Endothelial cell of umbilical vein (primary cell): Measurements from ENCODE around the gene THSD4. TPM values are rescaled to one million over a fixed set of nuclear protein-coding genes. Genes with fewer than 3 reads are reported as not detected.

Experiments used
- BruUV-seq: library from RNA; stranded (reverse); fragments of 400-500 nt; replicated peaks from 2 replicates; lab custom pipeline; 2021; lab: Mats Ljungman, UMichigan
- CTCF ChIA-PET: fragments of 300-600, 350-600 bp; sonication (Branson Sonifier 250); formaldehyde crosslinking; loops from one replicate; lab custom pipeline; 2021; ENCODE audit warnings: antibody characterized with exemption, inconsistent platforms; lab: Charles Lee
- POLR2A ChIA-PET: fragments of 300-600, 350-600 bp; sonication (Branson Sonifier 250); formaldehyde crosslinking; loops from one replicate; lab custom pipeline; 2021; ENCODE audit warnings: antibody characterized with exemption, inconsistent platforms; lab: Charles Lee
- DNase-seq: peaks from one replicate; pipeline ENCODE4 v3.0.0-alpha.2; 2011; ENCODE audit warnings: low read depth, low spot score
- FAIRE-seq: peaks from 2 replicates; lab custom pipeline; 2011; peaks lifted over from hg19 to GRCh38; lab: Jason Lieb, UNC
- H2AFZ ChIP-seq: 2 replicates; pipeline ENCODE4 v1.6.0; 2012; ENCODE audit warnings: low read depth, low read length, control low read depth, inconsistent platforms
- H3K27ac ChIP-seq: 2 replicates; pipeline ENCODE4 v1.5.1; 2011; ENCODE audit warnings: low read depth, mild to moderate bottlenecking, control low read depth, low read length, moderate library complexity; ENCODE audit not compliant: insufficient read depth
- H3K27me3 ChIP-seq, 2 experiments: 2 replicates each; pipeline versions ENCODE4 v1.6.0 to v1.6.1; 2011; ENCODE audit warnings: low read length in 2 of 2, mixed read lengths in 1 of 2; ENCODE audit not compliant: control insufficient read depth in 2 of 2, insufficient read depth in 2 of 2
- H3K36me3 ChIP-seq, 2 experiments: 2 replicates in 1 of 2; 3 replicates in 1 of 2; pipeline ENCODE4 v1.5.1; 2011; ENCODE audit warnings: low read length in 2 of 2, mild to moderate bottlenecking in 1 of 2, moderate library complexity in 1 of 2; ENCODE audit not compliant: control insufficient read depth in 2 of 2, insufficient read depth in 2 of 2; ENCODE audit errors: extremely low read depth in 1 of 2
- H3K4me1 ChIP-seq: 3 replicates; pipeline ENCODE4 v1.5.1; 2011; ENCODE audit warnings: mild to moderate bottlenecking, low read length; ENCODE audit not compliant: control insufficient read depth, insufficient read depth; ENCODE audit errors: extremely low read depth
- H3K4me2 ChIP-seq: 2 replicates; pipeline ENCODE4 v1.6.1; 2011; ENCODE audit warnings: low read length, control low read depth, mixed read lengths; ENCODE audit not compliant: insufficient read depth
- H3K4me3 ChIP-seq, 3 experiments: fragments of 200-600 bp in 1 of 3; sonication (generic), shearing (Covaris generic) in 1 of 3; replicated peaks in 1 of 3; 2 replicates each; pipeline ENCODE4 v1.5.1; 2011 to 2016; ENCODE audit warnings: control low read depth in 3 of 3, low read length in 3 of 3, mild to moderate bottlenecking in 2 of 3, inconsistent platforms in 1 of 3, low read depth in 1 of 3, moderate library complexity in 1 of 3; ENCODE audit not compliant: insufficient read depth in 1 of 3
- H3K79me2 ChIP-seq: 2 replicates; pipeline ENCODE4 v1.6.0; 2012; ENCODE audit warnings: low read length, inconsistent platforms; ENCODE audit not compliant: control insufficient read depth, insufficient read depth
- H3K9ac ChIP-seq: replicated peaks from 2 replicates; pipeline ENCODE3; 2011; ENCODE audit warnings: low read length, control low read depth; ENCODE audit not compliant: insufficient read depth; ENCODE audit errors: extremely low read depth
- H3K9me1 ChIP-seq: replicated peaks from 3 replicates; pipeline ENCODE4 v1.6.0; 2011; ENCODE audit warnings: mild to moderate bottlenecking, low read length; ENCODE audit not compliant: control insufficient read depth, insufficient read depth; ENCODE audit errors: extremely low read depth
- H3K9me3 ChIP-seq: replicated peaks from 2 replicates; pipeline ENCODE4 v1.5.1; 2012; ENCODE audit warnings: low read length, inconsistent platforms; ENCODE audit not compliant: control insufficient read depth, insufficient read depth
- H4K20me1 ChIP-seq: replicated peaks from 2 replicates; pipeline ENCODE3; 2011; ENCODE audit warnings: mild to moderate bottlenecking, low read length; ENCODE audit not compliant: control insufficient read depth, insufficient read depth; ENCODE audit errors: extremely low read depth
- EZH2 ChIP-seq: IDR thresholded peaks from 2 replicates; pipeline ENCODE4 v1.6.1; 2012; ENCODE audit warnings: borderline replicate concordance, low read depth, mild to moderate bottlenecking, moderate library complexity, low read length, inconsistent platforms; ENCODE audit not compliant: severe bottlenecking
- FOS ChIP-seq: IDR thresholded peaks from 2 replicates; pipeline ENCODE4 v1.6.1; 2011; ENCODE audit warnings: mild to moderate bottlenecking, low read length, moderate library complexity, borderline replicate concordance; ENCODE audit not compliant: insufficient read depth
- GATA2 ChIP-seq: IDR thresholded peaks from 2 replicates; pipeline ENCODE4 v1.7.0; 2011; ENCODE audit warnings: low read depth, mild to moderate bottlenecking, moderate library complexity, mixed read lengths, low read length; ENCODE audit not compliant: insufficient read length, insufficient read depth
- JUN ChIP-seq: IDR thresholded peaks from 2 replicates; pipeline ENCODE4 v1.6.1; 2011; ENCODE audit warnings: borderline replicate concordance, low read depth; ENCODE audit not compliant: insufficient read length, insufficient read depth
- MYC ChIP-seq: IDR thresholded peaks from one replicate; pipeline ENCODE4 v1.6.1; 2011; ENCODE audit warnings: mild to moderate bottlenecking, low read depth, low read length
- POLR2A ChIP-seq: IDR thresholded peaks from 2 replicates; pipeline ENCODE4 v1.6.1; 2012; ENCODE audit warnings: low read depth, mild to moderate bottlenecking, control low read depth, low read length
- POLR2AphosphoS5 ChIP-seq: IDR thresholded peaks from 2 replicates; pipeline ENCODE4 v1.6.1; 2012; ENCODE audit warnings: low read depth, mild to moderate bottlenecking, control low read depth, low read length, moderate library complexity; ENCODE audit not compliant: insufficient read depth
- dilution Hi-C: fragments of 300-500 bp; cut with MboI; formaldehyde crosslinking; loops from one replicate; pipeline ENCODE4 v1.15.0; 2019; ENCODE audit warnings: low sequenced_read_pairs; ENCODE audit not compliant: extremely low pct_ligation_motif_present
- intact Hi-C: fragments of 100-400 bp; cut with micrococcal nuclease; formaldehyde crosslinking; loops from one replicate; pipeline ENCODE4 v1.10.0; 2022
- polyA plus RNA-seq, 4 experiments: library from polyadenylated mRNA; depleted of rRNA in 3 of 4; stranded (reverse) in 3 of 4; unstranded in 1 of 4; fragments of >200 nt; gene quantifications; 2 replicates each; pipeline versions ENCODE4 v1.2.1 to v1.2.3, GENCODE V29; 2011 to 2012; ENCODE audit warnings: missing spikeins in 1 of 4
- total RNA-seq: library from RNA; stranded (reverse); gene quantifications from 2 replicates; pipeline ENCODE4 v1.2.3, GENCODE V29; 2021
- TF ChIP-seq, protein P1 (sequence below): IDR thresholded peaks from 2 replicates; pipeline ENCODE4 v1.6.1; 2011; ENCODE audit not compliant: insufficient read depth, insufficient read length
- TF ChIP-seq, protein P2 (sequence below), 2 donors: IDR thresholded peaks; 1 replicate in 1 of 2; 2 replicates in 1 of 2; pipeline ENCODE4 v1.5.1; 2011; ENCODE audit warnings: low read length in 2 of 2, mild to moderate bottlenecking in 2 of 2, moderate library complexity in 2 of 2, control low read depth in 1 of 2, inconsistent platforms in 1 of 2, low read depth in 1 of 2; ENCODE audit not compliant: insufficient read depth in 1 of 2; ENCODE audit errors: extremely low read depth in 1 of 2

Gene THSD4
- total and polyA plus RNA-seq, 2 donors (not counting 3 experiments of a cell fraction or from before 2014, with no cell fraction given): 9.9 to 25.4 TPM

DNA sequence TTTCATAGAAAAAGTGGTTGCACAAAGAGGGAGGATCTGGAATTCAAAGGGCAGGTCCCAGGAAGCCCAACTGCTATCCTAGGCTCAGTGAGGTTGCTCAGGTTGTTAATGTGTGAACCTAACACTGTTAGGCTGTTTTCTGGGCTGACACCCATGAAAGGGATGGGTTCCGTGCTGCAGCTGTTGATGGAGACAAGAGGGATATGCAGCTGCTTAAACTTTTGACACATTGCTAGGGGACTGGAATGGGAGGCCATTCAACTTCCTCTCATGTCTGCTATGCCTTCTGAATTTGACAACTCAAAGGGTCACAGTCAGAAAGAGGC lies 497.1 kb downstream of the THSD4 start:
- ChIA-PET POLR2A (no interaction called here), CTCF (no interaction called here)
- H3K27ac ChIP-seq: no peak overlapping the region
- H3K9me3 ChIP-seq: no peaks in the 10 kb centered on the region
- H3K4me3 ChIP-seq: no peak overlapping the region
- no peaks in the 10 kb centered on the region for H3K4me1 ChIP-seq
- dilution Hi-C loops: no loop called here
- no peak overlapping the region for H2AFZ ChIP-seq
- no peak overlapping the region for H3K9ac ChIP-seq
- DNase-seq: no peak
- BruUV-seq: no TSS peak
- no peak overlapping the region for H3K4me2 ChIP-seq
- no peak for TF ChIP-seq POLR2AphosphoS5
- no peak for TF ChIP-seq POLR2A
- TF ChIP-seq JUN: no peak
- TF ChIP-seq MYC: no peak
- no peak for TF ChIP-seq GATA2
- TF ChIP-seq EZH2: no peak
- TF ChIP-seq, protein P1, sequence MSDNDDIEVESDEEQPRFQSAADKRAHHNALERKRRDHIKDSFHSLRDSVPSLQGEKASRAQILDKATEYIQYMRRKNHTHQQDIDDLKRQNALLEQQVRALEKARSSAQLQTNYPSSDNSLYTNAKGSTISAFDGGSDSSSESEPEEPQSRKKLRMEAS: no peak
- no peak for TF ChIP-seq FOS
- TF ChIP-seq, protein P2, sequence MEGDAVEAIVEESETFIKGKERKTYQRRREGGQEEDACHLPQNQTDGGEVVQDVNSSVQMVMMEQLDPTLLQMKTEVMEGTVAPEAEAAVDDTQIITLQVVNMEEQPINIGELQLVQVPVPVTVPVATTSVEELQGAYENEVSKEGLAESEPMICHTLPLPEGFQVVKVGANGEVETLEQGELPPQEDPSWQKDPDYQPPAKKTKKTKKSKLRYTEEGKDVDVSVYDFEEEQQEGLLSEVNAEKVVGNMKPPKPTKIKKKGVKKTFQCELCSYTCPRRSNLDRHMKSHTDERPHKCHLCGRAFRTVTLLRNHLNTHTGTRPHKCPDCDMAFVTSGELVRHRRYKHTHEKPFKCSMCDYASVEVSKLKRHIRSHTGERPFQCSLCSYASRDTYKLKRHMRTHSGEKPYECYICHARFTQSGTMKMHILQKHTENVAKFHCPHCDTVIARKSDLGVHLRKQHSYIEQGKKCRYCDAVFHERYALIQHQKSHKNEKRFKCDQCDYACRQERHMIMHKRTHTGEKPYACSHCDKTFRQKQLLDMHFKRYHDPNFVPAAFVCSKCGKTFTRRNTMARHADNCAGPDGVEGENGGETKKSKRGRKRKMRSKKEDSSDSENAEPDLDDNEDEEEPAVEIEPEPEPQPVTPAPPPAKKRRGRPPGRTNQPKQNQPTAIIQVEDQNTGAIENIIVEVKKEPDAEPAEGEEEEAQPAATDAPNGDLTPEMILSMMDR (IDR thresholded peaks at IDR 0.05; ENCODE audit: extremely low read depth in 1 of 2, insufficient read depth in 1 of 2, low read depth in 1 of 2, low read length in 2 of 2): no peak
- FAIRE-seq: no peak
- H3K79me2 ChIP-seq: no peaks in the 10 kb centered on the region
- H3K27me3 ChIP-seq: no peaks in the 10 kb centered on the region
- H3K36me3 ChIP-seq: no peaks in the 10 kb centered on the region
- no peaks in the 10 kb centered on the region for H3K9me1 ChIP-seq
- intact Hi-C loops: no loop called here
- peaks cover 2% of the 10 kb centered on the region for H4K20me1 ChIP-seq
